ENCODE data around the gene UBR2.
"Not testable (repeated sequence)": the region's sequence is repeated elsewhere in the genome, so short reads cannot be mapped to it uniquely, and the experiment has no call there.

The UBR2 gene

DNA sequence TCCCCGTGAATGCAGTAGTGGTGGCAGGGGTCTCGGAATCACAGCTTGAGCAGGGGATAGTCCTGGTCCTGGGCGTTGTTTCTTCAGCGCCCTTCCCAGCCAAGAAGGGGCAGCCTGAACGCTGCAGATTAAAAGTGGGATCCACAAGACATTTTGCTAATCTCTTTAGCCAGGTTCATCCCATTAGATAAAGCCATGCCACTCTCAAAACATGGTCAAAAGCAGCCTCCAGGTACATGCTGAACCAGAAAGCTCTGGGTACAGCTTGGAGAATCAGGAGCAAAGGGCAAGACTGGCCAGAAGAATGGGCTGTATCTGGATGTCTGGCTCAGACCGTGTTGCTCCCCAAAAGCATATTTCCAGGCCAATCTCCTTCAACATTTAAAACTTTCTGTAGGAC lies 158.7 kb downstream of the UBR2 start, which contains the start of gene PRPH2:
TSS of gene PRPH2 (minus strand) at position 101 of the 400 bp plus-strand sequence. CDS start 263 bp downstream, outside the sequence.
- TF ChIP-seq, protein P1, sequence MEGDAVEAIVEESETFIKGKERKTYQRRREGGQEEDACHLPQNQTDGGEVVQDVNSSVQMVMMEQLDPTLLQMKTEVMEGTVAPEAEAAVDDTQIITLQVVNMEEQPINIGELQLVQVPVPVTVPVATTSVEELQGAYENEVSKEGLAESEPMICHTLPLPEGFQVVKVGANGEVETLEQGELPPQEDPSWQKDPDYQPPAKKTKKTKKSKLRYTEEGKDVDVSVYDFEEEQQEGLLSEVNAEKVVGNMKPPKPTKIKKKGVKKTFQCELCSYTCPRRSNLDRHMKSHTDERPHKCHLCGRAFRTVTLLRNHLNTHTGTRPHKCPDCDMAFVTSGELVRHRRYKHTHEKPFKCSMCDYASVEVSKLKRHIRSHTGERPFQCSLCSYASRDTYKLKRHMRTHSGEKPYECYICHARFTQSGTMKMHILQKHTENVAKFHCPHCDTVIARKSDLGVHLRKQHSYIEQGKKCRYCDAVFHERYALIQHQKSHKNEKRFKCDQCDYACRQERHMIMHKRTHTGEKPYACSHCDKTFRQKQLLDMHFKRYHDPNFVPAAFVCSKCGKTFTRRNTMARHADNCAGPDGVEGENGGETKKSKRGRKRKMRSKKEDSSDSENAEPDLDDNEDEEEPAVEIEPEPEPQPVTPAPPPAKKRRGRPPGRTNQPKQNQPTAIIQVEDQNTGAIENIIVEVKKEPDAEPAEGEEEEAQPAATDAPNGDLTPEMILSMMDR (IDR thresholded peaks at IDR 0.05; ENCODE audit: low read depth, low read length, missing control alignments) = no peak

DNA sequence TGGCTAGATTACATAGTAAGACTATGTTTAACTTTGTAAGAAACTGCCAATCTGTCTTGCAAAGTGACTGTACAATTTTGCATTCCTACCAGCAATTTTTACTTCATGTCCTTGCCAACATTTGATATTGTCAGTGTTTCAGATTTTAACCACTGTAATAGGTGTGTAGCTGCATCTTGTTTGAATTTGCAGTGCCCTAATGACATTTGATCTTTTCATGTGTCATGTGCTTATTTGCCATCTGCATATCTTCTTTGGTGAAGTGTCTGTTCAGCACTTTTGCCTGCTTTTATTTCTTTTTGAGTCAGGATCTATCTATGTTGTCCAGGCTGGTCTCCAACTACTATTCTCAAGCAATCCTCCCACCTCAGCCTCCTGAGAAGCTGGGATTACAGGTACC lies 161.0 kb downstream of the UBR2 start:
- no peak for DNase-seq (ENCODE audit: low read depth)
- TF ChIP-seq, protein P1 (IDR thresholded peaks at IDR 0.05; ENCODE audit: low read depth, low read length, missing control alignments) = no peak
- H3K4me3 ChIP-seq (ENCODE audit: low read depth, low read length) = no peak overlapping the region

More for the DNA sequence above, 158.7 kb downstream of the UBR2 start, which contains the start of gene PRPH2:
- DNase-seq (ENCODE audit: low read depth) = no peak
- no peak within 1 kb of the TSS for H3K4me3 ChIP-seq (ENCODE audit: low read depth, low read length)

DNA sequence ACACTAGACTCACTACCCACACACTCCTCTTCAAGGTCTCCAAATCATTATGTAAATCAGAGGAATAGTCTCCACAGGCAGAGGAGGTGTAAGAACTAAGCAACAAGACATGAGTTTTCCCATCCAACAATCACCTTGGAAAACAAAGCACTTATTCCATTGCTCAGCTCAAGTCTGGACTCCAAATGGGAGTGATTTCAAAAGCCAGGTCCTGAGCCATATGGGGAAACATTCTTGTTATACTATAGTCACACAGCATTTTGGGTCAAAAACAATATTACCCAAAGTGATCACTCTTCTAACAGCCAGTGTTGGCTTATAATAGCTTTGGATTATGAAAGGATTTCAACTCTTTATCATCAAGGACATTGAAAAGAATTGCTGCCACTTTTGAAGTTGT lies 162.2 kb downstream of the UBR2 start:
- no peak for DNase-seq (ENCODE audit: low read depth)
- TF ChIP-seq, protein P1 (IDR thresholded peaks at IDR 0.05; ENCODE audit: low read depth, low read length, missing control alignments) = no peak
- no peak overlapping the region; the same call in 1 of the 2 replicates for H3K4me3 ChIP-seq (ENCODE audit: low read depth, low read length)

DNA sequence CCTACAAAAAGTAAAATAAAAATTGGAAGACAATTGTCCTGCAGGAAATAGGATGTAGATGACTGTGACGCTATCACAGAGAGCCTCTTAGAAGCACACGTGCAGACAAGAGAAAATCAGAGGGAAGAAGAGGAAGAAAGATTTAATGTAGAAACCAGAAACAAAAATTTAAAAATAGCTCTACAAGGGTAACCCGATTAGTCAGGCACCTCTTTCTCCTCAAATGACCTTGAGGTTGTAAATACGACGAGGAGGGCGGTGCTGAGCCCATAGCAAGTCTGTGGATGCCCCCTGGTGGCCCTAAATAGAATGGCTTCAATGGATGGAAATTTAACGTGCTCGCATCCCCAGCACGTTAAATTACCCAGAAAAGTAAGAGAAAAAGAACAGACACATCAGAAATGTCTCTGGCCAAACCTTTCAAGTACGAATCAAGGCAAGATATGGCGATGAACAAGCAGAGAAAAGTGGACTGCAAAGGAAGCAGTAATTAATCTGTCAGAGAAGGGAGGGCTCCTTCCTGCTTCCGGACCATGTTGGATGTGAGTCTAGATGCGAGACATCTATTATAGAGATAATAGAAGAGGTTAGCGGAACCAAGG lies 162.8 kb downstream of the UBR2 start:
- TF ChIP-seq, protein P1 (IDR thresholded peaks at IDR 0.05; ENCODE audit: low read depth, low read length, missing control alignments) = peak; percentile 83
- DNase-seq (ENCODE audit: low read depth) = peak; percentile 81
- H3K4me3 ChIP-seq (ENCODE audit: low read depth, low read length) = peak overlapping the region; percentile 50

DNA sequence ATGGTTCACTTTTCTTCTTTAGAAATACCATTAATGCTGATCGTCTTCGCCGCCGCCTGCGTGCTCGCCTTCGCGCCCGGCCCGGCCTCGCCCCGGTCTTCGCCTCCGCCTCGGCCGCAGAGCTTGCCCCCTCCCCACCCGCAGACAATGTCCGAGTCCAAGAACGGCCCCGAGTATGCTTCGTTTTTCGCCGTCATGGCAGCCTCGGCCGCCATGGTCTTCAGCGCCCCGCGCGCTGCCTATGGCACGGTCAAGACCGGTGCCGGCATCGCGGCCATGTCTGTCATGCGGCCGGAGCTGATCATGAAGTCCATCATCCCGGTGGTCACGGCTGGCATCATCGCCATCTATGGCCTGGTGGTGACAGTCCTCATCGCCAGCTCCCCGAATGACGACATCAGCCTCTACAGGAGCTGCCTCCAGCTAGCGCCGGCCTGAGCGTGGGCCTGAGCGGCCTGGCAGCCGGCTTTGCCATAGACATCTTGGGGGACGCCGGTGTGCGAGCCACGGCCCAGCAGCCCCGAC lies 163.3 kb downstream of the UBR2 start:
- H3K4me3 ChIP-seq (ENCODE audit: low read depth, low read length) = peak overlapping the region; percentile 50
- no peak for DNase-seq (ENCODE audit: low read depth)

DNA sequence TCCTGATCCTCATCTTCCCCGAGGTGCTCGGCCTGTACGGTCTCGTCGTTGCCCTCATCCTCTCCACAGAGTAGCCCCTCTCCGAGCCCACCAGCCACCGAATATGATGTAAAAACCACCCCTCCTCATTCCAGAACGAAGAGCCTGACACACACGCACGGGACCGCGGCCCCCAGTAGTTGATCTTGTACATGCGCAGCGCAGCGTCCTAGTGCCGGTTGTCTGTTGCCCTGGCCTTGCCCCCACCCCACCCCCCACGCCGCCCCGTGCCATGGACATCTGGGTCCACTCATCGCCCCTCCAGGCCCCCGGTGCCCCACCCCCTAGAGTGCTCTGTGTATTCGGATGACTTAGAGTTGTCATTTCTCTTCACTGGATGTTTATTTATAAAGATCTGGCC lies 163.8 kb downstream of the UBR2 start:
- no peak for DNase-seq (ENCODE audit: low read depth)
- H3K4me3 ChIP-seq (ENCODE audit: low read depth, low read length) = no peak overlapping the region
- TF ChIP-seq, protein P1 (IDR thresholded peaks at IDR 0.05; ENCODE audit: low read depth, low read length, missing control alignments) = no peak

More for the DNA sequence above, 163.3 kb downstream of the UBR2 start:
- TF ChIP-seq, protein P1 (IDR thresholded peaks at IDR 0.05; ENCODE audit: low read depth, low read length, missing control alignments) = no peak

DNA sequence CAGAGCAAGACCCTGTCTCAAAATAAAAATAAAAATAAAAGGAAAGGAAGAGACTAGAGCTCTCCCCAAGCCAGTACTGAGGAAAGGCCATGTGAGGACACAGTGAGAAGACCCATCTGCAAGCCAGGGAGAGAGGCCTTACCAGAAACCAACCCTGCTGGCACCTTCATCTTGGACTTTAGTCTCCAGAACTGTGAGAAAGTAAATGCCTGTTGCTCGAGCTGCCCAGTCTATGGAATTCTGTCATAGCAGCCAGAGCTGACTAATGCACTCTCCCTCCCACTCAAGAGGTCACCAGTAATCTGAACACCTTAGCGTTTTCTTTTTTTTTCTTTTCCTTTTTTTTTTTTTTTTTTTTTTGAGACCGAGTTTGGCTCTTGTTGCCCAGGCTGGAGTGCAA lies 165.9 kb downstream of the UBR2 start:
- no peak for DNase-seq (ENCODE audit: low read depth)
- TF ChIP-seq, protein P1 (IDR thresholded peaks at IDR 0.05; ENCODE audit: low read depth, low read length, missing control alignments) = no peak
- H3K4me3 ChIP-seq (ENCODE audit: low read depth, low read length) = no peak overlapping the region

DNA sequence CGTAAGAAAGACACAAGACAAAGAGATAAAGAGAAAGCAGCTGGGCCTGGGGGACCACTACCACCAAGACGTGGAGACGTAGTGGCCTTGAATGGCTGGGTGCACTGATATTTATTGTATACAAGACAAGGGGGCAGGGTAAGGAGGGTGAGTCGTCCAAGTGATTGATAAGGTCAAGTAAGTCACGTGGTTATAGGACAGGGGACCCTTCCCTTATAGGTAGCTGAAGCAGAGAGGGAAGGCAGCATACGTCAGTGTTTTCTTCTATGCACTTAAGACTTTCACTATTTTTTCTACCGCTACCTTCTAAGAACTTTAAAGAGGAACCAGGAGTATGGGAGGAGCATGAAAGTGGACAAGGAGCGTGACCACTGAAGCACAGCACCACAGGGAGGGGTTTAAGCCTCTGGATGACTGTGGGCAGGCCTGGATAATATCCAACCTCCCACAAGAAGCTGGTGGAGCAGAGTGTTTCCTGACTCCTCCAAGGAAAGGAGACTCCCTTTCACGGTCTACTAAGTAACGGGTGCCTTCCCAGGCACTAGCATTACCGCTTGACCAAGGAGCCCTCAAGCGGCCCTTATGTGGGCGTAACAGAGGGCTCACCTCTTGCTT lies 170.1 kb downstream of the UBR2 start:
- not testable (repeated sequence) for H3K4me3 ChIP-seq (ENCODE audit: low read depth, low read length); DNase-seq (ENCODE audit: low read depth)
